Gastroesophageal sphincter (tissue), 3 donors: ENCODE measurements around the gene GLTP.
"Not testable (repeated sequence)": the region's sequence is repeated elsewhere in the genome, so short reads cannot be mapped to it uniquely, and the experiment has no call there.

Experiments
- CTCF ChIP-seq, 4 experiments: fragments of 200-600 bp in 2 of 4; fragments of 450-650 bp in 2 of 4; sonication (generic) in 1 of 4; IDR thresholded peaks; one replicate each; pipeline ENCODE4 v1.5.1; 2017 to 2019; ENCODE audit warnings: antibody characterized with exemption in 4 of 4, mild to moderate bottlenecking in 2 of 4, moderate library complexity in 2 of 4
- EP300 ChIP-seq: sonication (generic); formaldehyde crosslinking; IDR thresholded peaks from one replicate; pipeline ENCODE4 v1.6.1; 2017; ENCODE audit warnings: antibody characterized with exemption, mild to moderate bottlenecking
- POLR2A ChIP-seq, 2 donors: fragments of 450-650 bp; IDR thresholded peaks; one replicate each; pipeline ENCODE4 v1.6.1; 2017; ENCODE audit warnings: antibody characterized with exemption in 2 of 2, mild to moderate bottlenecking in 2 of 2, moderate library complexity in 1 of 2
- POLR2AphosphoS5 ChIP-seq: sonication (generic); formaldehyde crosslinking; IDR thresholded peaks from one replicate; pipeline ENCODE4 v1.6.1; 2017; ENCODE audit warnings: antibody characterized with exemption

GRCh38 chr12:109850518-109850917, 29.8 kb downstream of the GLTP start:
- TF ChIP-seq POLR2A (IDR thresholded peaks at IDR 0.05); CTCF (IDR thresholded peaks at IDR 0.05); POLR2AphosphoS5; EP300: not testable (repeated sequence)
